ENCODE measurements around the gene SNX20.

DNA sequence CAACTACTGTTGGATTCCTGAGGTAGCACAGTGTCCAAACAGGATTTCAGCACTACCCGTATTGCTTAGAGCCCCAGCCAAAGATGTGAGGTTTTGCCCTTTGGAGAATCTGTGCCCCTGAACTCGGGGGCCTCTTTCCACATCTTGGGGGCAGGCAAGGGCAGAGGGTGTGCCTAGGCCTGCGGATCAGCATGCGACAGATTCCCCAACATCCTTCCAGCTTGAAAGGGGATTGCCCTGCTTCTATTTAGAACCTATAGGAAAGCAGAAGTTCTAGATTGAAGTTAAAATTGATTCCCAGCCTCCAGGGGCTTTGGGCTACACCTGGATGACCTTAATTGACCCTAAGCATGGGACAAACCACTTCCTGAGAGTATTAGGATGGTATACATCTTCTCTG, 31.8 kb upstream of the SNX20 start:
- TF ChIP-seq POLR2A (IDR thresholded peaks at IDR 0.05) (no peak), EP300 (IDR thresholded peaks at IDR 0.05) (no peak)
- TF ChIP-seq, protein P1, sequence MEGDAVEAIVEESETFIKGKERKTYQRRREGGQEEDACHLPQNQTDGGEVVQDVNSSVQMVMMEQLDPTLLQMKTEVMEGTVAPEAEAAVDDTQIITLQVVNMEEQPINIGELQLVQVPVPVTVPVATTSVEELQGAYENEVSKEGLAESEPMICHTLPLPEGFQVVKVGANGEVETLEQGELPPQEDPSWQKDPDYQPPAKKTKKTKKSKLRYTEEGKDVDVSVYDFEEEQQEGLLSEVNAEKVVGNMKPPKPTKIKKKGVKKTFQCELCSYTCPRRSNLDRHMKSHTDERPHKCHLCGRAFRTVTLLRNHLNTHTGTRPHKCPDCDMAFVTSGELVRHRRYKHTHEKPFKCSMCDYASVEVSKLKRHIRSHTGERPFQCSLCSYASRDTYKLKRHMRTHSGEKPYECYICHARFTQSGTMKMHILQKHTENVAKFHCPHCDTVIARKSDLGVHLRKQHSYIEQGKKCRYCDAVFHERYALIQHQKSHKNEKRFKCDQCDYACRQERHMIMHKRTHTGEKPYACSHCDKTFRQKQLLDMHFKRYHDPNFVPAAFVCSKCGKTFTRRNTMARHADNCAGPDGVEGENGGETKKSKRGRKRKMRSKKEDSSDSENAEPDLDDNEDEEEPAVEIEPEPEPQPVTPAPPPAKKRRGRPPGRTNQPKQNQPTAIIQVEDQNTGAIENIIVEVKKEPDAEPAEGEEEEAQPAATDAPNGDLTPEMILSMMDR (IDR thresholded peaks at IDR 0.05): no peak

Measured in ovary (tissue), 3 donors.